T-helper 2 cell treated with Interferon-gamma antibody and Interleukin-4, amounts not matched to agents 100 ng/mL and 5 ng/mL, for 36 hours (primary cell): Measurements from ENCODE around the gene MRPS35. TPM values are rescaled to one million over a fixed set of nuclear protein-coding genes. Genes with fewer than 3 reads are reported as not detected.

Experiments
- intact Hi-C: fragments of 100-400 bp; cut with micrococcal nuclease; formaldehyde crosslinking; loops from one replicate; pipeline ENCODE4 v1.15.1; 2023
- total RNA-seq: library from RNA; stranded (reverse); gene quantifications from 2 replicates; pipeline ENCODE4 v1.2.3, GENCODE V29; 2022

The MRPS35 gene
- total RNA-seq, result 37.5 and 39.8 TPM in 2 replicates

DNA sequence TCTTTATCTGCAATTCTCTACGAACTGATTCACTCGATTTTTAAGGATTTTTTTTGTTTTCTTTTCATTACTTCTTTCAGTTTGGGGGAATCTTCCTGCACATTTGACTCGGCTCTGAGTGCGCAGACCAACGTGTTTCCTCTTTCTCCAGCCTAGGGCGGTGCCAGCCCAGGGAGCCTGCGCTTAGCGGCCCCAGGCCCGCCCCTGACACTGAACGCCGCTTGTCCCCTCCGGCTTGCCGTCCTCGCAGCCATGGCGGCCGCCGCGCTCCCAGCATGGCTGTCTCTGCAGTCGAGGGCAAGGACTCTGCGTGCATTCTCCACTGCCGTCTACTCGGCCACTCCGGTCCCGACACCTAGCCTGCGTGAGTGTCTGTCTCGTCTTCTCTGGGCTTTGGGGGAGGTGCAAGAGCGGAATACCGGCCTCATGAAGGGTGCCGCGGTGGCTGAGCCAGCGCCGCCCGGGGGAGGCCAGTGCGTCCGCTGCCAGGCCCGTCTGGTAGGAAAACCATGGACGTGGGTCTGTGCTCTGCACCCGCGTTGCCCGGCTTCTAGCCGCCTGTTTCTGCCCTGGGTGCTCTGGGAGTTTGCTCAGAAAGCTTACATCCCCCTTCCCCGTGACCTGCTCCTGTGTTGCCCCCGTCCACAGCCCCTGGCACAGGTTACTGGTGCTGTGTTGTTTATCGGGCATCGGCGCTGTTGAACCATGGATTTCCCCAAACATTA lies at the start of gene MRPS35:
MRPS35 (plus strand) TSS at position 241 of the 725 bp plus-strand sequence; CDS start at position 253, 12 bp downstream.
- intact Hi-C loops, result loop anchor here (1.0 to 5.0 kb wide), 10 partner anchors 58 to 772 kb away; partner anchors contain the start of genes BMAL2, CCDC91, FGFR1OP2 and KLHL42

DNA sequence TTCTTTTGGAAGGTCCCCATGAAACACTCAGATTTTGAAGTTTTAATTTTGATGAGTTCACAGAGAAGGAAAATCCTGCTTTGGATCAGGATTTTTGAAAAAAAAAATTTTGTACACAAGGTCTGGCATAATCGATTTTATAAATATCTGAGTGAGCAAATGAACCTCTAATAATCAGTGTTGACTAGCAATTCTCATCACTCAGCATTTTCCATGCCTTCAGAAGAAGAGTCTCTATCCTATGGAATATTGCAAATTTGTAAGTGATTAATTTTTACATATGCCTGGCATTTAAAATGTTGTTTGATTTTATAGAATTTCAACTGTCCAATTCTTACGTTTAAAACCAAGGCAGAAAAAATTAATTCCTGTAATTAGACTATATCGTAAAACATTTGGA lies 44.9 kb upstream of the MRPS35 start:
- intact Hi-C loops, result no loop called here

DNA sequence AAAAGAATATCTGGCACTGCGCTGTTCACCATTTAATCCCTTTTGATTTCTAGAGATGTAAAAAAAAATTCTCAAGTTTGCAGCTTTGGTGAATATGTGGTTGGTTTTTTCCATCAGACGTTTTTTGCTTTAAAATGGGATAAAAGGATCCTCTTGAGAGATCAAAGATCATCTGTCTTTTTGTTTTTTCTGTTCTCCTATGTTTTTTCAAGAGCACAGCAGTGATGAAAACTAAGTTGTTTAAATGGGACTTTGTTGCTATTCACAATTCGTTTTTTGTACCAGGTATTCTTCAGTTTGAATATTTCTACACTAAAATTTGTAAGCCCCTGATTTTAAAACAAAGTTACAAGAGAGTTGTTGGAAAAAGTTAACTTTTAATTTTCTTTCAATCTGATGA lies 44.1 kb upstream of the MRPS35 start:
- intact Hi-C loops, result no loop called here

DNA sequence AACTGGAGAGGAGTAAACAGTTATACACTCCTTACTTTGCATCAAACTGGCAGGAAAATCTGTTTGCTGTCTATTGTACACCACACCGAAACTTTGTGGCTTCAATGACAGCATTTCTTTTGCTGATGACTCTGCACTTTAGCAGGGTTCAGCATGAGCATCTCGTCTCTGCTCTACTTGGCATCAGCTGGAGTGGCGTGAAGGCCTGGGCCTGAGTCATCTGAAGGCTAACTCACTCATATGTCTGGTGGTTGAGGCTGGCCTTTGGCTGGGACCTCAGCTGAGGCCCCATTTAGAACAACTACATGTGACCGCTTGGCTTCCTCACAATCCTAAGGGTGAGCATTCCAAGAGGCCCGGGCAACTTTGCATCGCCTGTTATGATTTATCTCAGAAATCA lies 43.1 kb upstream of the MRPS35 start:
- intact Hi-C loops, result no loop called here

DNA sequence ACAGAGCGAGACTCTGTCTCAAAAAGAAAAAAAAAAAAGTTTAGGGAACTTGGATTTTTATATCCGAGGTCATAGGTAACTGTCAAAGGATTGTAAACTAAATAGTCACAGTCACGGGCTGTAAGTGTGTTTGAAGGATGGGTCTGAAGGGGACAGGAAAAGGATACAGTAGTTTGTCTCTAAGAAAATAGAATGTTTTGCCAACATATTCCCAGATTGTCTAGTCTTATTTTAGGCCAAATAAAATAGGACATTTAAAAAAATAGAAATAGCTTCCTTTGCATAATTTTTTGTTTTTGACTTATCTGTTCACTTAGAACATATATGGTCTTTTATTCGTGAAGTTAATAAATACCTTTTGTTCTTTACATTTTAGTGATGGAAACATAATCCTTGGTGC lies 38.6 kb upstream of the MRPS35 start:
- intact Hi-C loops, result no loop called here

DNA sequence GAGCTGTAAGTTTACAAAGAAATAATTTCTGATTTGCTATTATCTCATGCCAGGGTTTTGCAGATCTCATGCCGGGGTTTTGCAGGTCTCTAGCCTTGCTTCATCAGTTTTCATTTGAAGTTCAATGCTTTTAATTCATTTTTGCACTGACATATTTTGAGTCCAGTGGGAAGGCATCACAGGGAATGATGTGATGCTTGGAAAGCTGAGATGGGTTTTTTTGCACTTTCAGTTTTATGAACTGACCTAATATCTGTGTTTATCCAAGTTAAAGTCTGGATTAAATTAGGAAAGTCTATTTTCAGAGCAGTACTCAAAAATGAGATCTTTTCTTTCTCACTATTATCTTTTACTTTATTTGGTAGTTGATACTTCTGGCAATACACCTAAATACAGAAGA lies 38.0 kb upstream of the MRPS35 start:
- intact Hi-C loops, result no loop called here

DNA sequence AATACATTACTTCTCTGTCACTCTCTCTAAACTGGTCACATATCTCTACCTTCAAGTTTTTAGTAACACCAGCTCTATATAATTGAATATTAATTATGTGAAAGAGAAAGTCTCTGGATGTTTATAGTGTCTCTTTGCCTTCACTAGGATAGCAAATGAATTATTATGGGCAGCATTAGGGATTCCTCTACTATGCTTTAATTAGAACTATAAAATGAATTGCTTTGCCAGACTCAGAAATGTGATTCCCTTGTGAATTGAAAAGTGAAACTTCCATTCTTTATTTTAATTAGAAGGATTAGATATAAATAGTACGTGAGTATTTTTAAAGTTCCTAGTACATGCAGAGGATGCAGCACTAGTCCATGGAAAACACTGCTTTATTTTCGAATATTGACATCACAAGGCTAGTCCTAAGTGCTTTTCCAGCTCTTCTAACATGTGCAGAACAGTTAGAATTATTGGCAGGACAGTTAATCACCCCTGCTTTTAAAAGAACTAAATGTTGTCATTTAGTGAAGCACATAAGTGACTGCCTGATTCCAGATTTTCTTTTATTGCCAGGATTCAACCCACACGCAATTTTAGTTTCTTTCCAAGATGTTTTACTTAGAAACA lies 37.4 kb upstream of the MRPS35 start:
- intact Hi-C loops, result no loop called here

DNA sequence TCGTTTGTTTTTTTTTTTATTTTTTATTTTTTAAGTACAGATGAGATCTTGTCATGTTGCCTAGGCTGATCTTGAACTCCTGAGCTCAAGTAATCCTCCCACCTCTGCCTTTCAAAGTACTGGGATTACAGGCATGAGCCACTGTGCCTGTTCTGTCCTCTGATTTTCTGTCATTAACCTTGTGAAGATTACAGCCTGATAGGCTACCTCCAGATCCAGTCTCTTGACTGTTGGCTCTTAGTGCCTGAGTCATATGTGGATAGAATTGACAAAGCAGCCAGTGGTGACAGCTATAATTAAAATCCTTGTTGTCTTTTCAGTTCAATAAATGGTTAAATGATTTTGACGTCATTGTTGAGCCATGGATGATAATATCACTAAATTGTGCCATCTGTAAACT lies 35.6 kb upstream of the MRPS35 start:
- intact Hi-C loops, result no loop called here

DNA sequence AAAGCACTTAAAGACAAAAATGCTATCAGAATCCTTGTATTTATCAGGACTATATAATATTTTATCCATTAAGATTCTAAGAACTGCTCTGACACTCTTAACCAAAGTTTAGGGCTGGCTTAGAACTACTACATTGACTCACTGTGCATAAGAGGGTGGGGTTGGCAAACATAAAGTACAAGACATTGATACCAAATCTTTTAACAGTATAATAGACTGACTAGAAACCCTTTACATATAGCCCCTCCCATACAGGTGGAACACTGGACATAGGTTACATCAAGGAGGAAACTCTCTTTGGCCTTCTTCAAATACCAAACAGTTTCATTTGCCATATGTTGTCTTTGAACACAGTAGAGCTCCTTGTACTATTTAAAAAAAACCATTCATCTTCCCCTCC lies 30.0 kb upstream of the MRPS35 start:
- intact Hi-C loops, result no loop called here

DNA sequence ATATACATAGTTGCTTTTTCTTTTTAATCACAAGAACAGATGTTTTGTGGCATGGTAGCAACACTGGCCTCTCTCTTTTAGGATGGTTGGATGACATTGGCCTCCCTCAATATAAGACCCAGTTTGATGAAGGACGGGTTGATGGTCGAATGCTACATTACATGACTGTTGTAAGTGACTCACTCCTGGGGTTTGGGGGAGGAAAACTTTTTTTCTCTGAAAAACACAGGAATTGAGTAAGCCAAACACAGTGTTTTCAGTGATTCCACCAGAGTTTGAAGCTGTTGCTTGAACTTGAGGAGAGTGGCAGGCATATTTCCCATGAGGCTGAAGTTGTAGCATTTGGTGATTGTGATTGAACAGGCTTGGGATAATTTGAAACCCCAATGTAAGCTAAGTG lies 28.1 kb upstream of the MRPS35 start:
- intact Hi-C loops, result no loop called here

DNA sequence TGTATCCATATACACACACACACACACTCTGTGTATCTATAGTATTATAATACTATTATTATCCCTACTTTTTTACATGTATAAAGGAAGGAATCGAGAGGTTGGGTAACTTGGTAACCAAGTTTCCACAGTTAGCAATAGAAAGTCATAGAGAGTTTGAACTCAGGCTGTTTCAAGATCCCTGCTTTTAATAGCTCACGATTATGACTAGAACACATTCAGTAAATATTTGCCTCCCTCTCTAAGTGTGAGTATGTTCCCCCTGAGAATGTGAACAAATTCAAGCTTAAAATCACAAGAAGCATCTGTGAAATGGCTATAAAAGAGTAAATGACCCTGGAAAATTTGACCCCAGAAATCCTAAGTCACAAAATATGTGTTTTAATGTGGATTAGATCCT lies 25.4 kb upstream of the MRPS35 start:
- intact Hi-C loops, result no loop called here

DNA sequence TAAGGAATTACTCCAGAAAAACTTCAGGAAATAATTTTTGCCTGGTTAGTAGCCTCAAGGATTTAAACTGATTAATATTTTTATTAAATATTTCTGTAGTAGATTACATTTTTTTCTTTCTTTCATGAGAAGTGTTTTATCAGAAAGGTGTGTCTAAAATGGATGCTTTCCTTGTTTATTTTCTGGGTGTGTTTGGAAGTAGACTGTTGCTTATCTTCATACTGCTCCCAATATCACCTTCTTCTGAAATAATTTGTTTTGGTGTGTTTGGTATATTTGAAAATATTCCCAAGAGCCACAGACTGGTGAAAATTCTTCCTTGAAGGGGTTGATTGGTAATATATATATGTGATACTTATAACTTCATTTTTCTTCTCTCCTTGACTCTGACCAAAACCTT lies 24.5 kb upstream of the MRPS35 start:
- intact Hi-C loops, result no loop called here

DNA sequence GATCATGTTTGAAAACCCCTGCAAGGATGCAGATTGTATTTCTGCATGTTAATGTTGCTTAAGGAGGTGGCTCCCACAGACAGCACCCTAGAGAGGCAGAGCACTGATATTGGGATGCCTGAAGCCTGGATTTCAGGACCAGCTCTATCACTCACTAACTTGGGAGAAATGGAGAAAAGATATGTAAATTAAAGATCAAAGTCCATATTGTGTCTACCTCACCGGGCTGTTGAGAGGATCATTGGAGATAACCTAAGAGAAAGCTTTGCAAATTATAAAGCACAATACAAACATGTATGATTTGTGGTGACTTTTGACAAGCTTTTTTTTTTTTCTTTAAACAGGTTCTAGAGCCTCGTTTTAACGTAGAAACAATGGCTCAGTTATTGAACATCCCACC lies 22.0 kb upstream of the MRPS35 start:
- intact Hi-C loops, result no loop called here

DNA sequence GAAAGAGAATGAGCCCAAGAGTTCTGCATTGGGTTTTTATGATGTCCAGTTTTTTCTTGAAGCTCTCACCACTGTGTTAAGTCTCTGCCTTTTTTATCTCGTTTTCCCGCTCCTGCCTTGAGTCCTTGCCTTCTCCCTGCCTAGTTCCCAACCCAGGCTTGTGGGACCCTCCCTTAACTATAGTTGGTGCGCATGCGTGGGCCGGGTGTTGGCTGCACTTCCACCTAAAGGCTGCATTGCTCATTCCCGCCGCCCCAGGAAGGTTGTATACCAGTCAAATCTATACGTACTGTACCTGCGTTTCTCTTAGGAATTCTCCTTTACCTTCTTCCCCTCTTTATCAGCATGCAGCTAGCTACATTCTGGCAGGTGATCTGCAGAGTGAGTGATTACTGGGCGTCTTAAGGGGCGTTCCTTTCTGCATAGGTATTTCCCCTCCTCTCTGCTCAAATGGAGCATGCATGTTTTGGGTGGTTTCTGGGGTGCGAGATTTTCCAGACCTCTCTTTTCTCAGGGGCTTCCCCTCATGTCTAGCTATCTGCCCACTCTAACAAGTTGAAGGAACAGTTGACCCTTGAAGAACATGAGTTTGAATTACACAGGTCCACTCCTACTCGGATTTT lies 21.0 kb upstream of the MRPS35 start:
- intact Hi-C loops, result no loop called here

DNA sequence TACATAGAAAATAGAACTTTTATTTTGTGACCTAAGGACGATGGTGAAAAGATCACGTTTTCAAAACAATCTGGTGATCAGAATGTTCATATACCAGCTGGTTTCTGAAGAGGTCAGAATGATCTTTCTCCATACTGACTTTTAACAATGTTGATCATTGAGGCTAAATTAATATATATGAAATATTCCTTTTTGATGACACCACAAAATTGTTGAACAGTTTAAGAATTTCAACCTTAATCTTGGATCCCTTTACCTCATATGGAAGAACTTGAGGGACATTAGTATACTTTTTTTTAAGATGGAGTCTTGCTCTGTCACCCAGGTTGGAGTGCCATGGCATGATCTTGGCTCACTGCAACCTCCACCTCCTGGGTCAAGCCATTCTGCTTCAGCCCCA lies 17.2 kb upstream of the MRPS35 start:
- intact Hi-C loops, result no loop called here

DNA sequence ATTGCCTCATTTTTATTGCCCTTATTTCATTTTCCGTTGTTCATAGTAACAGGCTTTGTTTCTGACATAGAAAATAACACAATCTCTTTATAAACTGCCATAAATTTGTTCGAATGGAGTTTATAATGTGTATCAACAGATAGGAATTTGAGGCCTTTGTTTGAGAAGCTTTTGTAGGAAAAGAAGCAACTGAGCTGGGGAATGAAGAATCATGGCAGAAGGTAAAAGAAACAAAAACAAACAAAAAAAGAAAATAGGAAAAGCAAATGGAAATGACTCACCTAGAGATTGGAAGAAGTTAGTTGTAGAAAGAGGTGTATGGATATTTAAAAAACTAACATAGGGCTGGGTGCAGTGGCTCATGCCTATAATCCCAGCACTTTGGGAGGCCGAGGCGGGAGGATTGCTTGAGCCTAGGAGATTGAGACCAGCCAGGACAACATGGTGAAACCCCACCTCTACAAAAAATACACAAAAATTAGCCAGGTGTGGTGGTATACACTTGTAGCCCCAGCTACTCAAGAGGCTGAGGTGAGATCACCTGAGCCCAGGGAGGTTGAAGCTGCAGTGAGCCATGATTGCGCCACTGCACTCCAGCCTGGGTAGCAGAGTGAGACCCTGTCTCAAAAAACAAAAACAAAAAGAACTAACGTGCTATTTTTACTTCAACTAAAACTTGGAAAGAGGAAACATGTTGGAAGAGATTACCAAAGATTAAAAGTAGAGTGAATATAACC lies 14.9 kb upstream of the MRPS35 start:
- intact Hi-C loops, result no loop called here

DNA sequence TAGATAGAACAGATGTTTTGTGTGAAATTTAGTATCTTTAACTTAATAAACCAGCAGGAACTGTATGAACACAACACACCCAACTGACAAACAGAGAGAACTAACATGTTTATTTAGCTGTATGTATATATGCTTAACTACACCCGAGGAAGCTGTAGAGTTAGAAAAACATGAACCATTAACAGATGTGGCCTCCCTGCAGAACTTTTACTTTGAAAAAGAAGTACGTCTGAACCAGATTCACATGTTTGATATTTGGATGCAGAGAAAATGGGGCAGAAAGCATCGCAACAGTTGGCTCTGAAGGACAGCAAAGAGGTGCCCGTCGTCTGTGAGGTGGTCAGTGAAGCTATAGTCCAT lies 14.4 kb upstream of the MRPS35 start, which contains the start of gene REP15:
REP15 (plus strand) TSS at position 155 of the 360 bp plus-strand sequence; CDS start at position 271, 116 bp downstream.
- intact Hi-C loops, result no loop called here

DNA sequence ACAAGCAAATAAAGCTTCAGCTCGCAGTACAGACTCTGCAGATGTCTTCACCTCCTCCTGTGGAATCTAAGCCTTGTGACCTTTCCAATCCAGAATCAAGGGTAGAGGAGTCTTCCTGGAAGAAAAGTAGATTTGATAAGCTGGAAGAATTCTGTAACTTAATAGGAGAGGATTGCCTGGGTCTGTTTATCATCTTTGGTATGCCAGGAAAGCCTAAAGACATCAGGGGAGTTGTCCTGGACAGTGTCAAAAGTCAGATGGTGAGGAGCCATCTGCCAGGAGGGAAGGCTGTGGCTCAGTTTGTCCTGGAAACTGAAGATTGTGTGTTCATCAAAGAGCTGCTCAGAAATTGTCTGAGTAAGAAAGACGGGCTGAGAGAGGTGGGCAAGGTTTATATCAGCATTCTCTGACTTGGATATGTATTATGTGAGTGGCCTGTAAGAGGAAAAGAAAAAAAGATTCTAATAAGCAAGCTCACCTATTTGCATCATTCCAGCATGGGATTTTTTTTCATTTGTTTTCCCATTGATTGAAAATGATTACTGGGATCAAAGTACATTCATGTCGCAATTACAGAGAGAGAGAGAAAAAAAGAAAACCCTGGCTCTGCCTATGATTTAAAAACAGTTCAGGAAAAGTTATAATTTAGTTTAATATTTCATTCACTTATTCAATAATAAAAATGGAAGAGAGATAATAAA lies 13.6 kb upstream of the MRPS35 start:
- intact Hi-C loops, result no loop called here

DNA sequence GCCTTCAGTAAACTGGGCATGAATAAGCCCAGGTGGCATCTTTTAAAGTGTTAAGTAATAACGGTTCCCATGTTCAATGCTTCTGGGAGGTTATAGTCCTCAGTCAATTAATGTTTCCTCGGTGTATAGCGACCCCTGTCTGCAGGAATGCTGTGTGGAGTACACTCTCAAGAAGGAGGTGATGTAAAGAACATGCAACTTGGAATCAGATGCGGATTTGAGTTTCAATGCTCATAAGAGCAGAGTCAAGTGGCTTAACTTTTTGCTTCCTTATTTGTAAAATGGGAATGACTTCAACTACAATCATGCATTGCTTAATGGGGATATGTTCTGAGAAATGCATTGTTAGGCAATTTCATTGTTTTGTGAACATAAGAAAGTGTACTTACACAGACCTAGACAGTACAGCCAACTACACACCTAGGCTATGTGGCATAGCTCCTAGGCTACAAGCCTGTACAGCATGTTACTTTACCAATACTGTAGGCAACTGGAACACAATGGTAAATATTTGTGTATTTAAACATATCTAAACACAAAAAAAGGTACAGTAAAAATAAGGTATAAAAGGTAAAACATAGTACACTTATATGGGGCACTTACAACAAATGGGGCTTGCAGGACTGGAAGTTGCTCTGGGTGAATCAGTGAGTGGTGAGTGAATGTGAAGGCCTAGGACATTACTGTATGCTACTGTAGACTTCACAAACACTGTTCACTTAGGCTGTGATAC lies 6.7 kb upstream of the MRPS35 start:
- intact Hi-C loops, result loop anchor here (1.0 to 5.0 kb wide), 3 partner anchors 267 to 689 kb away; partner anchors contain the start of gene TM7SF3

DNA sequence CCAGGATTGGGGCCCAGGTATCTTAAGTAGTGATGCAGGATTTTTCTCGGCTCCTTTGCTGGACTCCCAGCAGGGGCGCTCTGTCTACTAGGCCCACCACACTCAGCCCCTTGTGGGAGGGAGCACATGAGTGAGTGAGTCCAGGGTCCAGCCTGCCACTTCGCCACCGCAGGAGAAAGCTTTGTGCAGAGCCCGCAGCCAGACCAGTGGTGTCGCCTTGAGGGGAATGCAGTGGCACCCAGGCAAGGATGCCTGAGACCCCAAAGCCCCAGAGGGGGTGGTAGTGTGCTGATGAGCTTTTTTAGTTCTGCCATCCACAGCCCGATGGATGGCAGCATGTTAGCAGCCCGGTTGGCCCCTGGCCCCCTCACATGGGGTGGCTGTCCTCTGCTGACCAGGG lies 5.4 kb upstream of the MRPS35 start:
- intact Hi-C loops, result no loop called here

DNA sequence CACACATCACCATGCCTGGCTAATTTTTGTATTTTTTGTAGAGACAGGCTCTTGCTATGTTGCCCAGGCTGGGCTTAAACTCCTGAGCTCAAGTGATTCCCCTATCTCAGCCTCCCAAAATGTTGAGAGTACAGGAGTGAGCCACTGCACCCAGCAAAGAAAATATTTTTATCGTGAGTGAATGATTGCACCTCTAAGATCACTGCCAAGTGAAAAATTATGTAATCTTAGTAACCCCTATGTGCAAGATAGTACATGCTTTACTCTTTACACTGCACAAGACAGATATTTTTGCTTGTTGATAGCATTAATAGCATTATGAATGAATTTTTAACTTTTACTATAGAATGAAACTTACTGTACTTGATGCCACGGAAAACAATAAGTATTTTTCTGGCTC lies 3.4 kb upstream of the MRPS35 start:
- intact Hi-C loops, result no loop called here
